ENCODE results near the gene SASS6. TPM values are rescaled to one million over a fixed set of nuclear protein-coding genes. Genes with fewer than 3 reads are reported as not detected.

The SASS6 gene
- polyA plus RNA-seq, 1 of the 3 experiments (the other 2 are of a cell fraction) = 0.48 TPM

DNA sequence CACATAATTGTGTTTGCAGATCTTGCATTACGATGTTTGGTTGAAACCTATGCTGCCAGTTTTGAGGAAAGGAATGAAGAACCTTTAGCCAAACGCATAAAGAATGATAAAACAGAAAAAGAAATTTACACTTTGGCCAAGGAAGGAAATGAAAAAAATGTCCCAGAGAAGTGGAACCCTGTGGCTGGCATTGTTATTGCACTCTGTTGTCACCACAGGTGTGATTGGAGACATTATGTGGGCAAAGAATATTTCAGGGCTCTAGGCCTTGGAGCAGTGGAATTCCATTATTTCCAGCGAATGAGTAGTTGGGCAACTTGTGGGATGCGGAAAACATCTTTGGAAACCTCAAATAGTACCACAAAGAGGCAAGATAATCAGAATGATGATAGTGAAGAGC is 15.1 kb upstream of the SASS6 start:
- 98% methylated on average over 4 of the region's 4 CpGs for WGBS (ENCODE audit: low lambda C conversion rate)
- H3F3A ChIP-seq (replicated peaks; ENCODE audit: insufficient read depth) = peaks cover 5% of the 10 kb centered on the region
- no peaks in the 10 kb centered on the region for H4K20me1 ChIP-seq (ENCODE audit: insufficient read depth)
- H3K9me3 ChIP-seq = no peaks in the 10 kb centered on the region
- DNase-seq = no peak
- no peak overlapping the region for H3K4me2 ChIP-seq
- H3K9ac ChIP-seq = no peak overlapping the region
- no peak overlapping the region for H2AFZ ChIP-seq (ENCODE audit: low read depth)
- no peaks in the 10 kb centered on the region for H3K9me2 ChIP-seq
- no peak overlapping the region for H3K4me3 ChIP-seq (ENCODE audit: low read depth in 2 of 2, low read length in 1 of 2)
- no peak for TF ChIP-seq NRF1 (IDR thresholded peaks at IDR 0.05; ENCODE audit: low read depth, low read length)
- H3K4me1 ChIP-seq (ENCODE audit: control insufficient read depth in 1 of 2, insufficient read depth in 2 of 2, low read depth in 1 of 2, low read length in 1 of 2) = no peaks in the 10 kb centered on the region
- CTCF ChIA-PET = interaction anchor here (1.4 to 1.6 kb wide), 2 partner anchors 10 to 24 kb away, joined by 3 read pairs; no protein-coding TSS in a partner anchor
- no peaks in the 10 kb centered on the region for H3K27me3 ChIP-seq (ENCODE audit: insufficient read depth)
- no peaks in the 10 kb centered on the region for H3K79me2 ChIP-seq (ENCODE audit: insufficient read depth)
- H3K27ac ChIP-seq (ENCODE audit: low read depth in 2 of 2, low read length in 1 of 2) = no peak overlapping the region
- POLR2A ChIA-PET = no interaction called here
- H3K36me3 ChIP-seq (replicated peaks in 1 of 2; ENCODE audit: control insufficient read depth in 1 of 2, insufficient read depth in 2 of 2, low read length in 1 of 2) = peaks cover 73 to 76% of the 10 kb centered on the region in 2 experiments

DNA sequence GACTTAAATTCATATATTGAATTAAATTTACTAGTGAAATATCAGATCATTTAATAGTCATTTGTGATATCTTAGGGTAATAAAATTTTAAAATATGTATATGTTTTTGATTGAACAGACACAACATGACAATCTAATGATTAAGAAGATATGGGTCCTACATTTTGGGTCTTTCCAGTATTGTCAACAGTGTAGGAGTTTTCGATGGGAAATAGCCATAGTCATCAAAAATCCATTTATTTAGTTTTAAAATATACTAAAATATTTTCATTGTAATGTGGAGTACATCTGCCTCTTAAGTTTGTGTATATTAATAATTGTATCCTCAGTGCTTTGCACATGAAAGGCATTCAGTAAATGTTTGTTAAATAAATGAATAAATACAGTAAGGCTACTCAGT is 14.2 kb upstream of the SASS6 start:
- no peak overlapping the region for H3K27ac ChIP-seq (ENCODE audit: low read depth in 2 of 2, low read length in 1 of 2)
- no peak overlapping the region for H2AFZ ChIP-seq (ENCODE audit: low read depth)
- peaks cover 82 to 86% of the 10 kb centered on the region in 2 experiments for H3K36me3 ChIP-seq (replicated peaks in 1 of 2; ENCODE audit: control insufficient read depth in 1 of 2, insufficient read depth in 2 of 2, low read length in 1 of 2)
- no peaks in the 10 kb centered on the region for H3K9me2 ChIP-seq
- no peak for TF ChIP-seq POLR2AphosphoS5 (IDR thresholded peaks at IDR 0.05; ENCODE audit: low read depth, low read length)
- TF ChIP-seq TCF12 (IDR thresholded peaks at IDR 0.05) = no peak
- TF ChIP-seq, protein P1, sequence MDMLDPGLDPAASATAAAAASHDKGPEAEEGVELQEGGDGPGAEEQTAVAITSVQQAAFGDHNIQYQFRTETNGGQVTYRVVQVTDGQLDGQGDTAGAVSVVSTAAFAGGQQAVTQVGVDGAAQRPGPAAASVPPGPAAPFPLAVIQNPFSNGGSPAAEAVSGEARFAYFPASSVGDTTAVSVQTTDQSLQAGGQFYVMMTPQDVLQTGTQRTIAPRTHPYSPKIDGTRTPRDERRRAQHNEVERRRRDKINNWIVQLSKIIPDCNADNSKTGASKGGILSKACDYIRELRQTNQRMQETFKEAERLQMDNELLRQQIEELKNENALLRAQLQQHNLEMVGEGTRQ (IDR thresholded peaks at IDR 0.05; ENCODE audit: borderline replicate concordance, low read depth, low read length) = no peak
- TF ChIP-seq, protein P2, sequence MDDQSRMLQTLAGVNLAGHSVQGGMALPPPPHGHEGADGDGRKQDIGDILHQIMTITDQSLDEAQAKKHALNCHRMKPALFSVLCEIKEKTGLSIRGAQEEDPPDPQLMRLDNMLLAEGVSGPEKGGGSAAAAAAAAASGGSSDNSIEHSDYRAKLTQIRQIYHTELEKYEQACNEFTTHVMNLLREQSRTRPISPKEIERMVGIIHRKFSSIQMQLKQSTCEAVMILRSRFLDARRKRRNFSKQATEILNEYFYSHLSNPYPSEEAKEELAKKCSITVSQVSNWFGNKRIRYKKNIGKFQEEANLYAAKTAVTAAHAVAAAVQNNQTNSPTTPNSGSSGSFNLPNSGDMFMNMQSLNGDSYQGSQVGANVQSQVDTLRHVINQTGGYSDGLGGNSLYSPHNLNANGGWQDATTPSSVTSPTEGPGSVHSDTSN (IDR thresholded peaks at IDR 0.05) = no peak
- TF ChIP-seq, protein P3, sequence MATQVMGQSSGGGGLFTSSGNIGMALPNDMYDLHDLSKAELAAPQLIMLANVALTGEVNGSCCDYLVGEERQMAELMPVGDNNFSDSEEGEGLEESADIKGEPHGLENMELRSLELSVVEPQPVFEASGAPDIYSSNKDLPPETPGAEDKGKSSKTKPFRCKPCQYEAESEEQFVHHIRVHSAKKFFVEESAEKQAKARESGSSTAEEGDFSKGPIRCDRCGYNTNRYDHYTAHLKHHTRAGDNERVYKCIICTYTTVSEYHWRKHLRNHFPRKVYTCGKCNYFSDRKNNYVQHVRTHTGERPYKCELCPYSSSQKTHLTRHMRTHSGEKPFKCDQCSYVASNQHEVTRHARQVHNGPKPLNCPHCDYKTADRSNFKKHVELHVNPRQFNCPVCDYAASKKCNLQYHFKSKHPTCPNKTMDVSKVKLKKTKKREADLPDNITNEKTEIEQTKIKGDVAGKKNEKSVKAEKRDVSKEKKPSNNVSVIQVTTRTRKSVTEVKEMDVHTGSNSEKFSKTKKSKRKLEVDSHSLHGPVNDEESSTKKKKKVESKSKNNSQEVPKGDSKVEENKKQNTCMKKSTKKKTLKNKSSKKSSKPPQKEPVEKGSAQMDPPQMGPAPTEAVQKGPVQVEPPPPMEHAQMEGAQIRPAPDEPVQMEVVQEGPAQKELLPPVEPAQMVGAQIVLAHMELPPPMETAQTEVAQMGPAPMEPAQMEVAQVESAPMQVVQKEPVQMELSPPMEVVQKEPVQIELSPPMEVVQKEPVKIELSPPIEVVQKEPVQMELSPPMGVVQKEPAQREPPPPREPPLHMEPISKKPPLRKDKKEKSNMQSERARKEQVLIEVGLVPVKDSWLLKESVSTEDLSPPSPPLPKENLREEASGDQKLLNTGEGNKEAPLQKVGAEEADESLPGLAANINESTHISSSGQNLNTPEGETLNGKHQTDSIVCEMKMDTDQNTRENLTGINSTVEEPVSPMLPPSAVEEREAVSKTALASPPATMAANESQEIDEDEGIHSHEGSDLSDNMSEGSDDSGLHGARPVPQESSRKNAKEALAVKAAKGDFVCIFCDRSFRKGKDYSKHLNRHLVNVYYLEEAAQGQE (IDR thresholded peaks at IDR 0.05; ENCODE audit: low read depth, low read length) = no peak
- TF ChIP-seq TAF1 (IDR thresholded peaks at IDR 0.05; ENCODE audit: borderline replicate concordance, low read depth, low read length) = no peak
- no peak for TF ChIP-seq TEAD4 (IDR thresholded peaks at IDR 0.05; ENCODE audit: borderline replicate concordance, insufficient read depth)
- no peak for TF ChIP-seq SMC3 (IDR thresholded peaks at IDR 0.05; ENCODE audit: low read depth, low read length)
- TF ChIP-seq, protein P4, sequence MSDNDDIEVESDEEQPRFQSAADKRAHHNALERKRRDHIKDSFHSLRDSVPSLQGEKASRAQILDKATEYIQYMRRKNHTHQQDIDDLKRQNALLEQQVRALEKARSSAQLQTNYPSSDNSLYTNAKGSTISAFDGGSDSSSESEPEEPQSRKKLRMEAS (IDR thresholded peaks at IDR 0.05; ENCODE audit: low read depth) = no peak
- no peak for TF ChIP-seq MEF2A (IDR thresholded peaks at IDR 0.05; ENCODE audit: borderline replicate concordance, low read depth)
- no peak for TF ChIP-seq EP300 (IDR thresholded peaks at IDR 0.05; ENCODE audit: borderline replicate concordance in 1 of 2, low read depth in 1 of 2, low read length in 1 of 2)
- TF ChIP-seq CHD2 (IDR thresholded peaks at IDR 0.05; ENCODE audit: low read length, partially characterized antibody) = no peak
- TF ChIP-seq, protein P5, sequence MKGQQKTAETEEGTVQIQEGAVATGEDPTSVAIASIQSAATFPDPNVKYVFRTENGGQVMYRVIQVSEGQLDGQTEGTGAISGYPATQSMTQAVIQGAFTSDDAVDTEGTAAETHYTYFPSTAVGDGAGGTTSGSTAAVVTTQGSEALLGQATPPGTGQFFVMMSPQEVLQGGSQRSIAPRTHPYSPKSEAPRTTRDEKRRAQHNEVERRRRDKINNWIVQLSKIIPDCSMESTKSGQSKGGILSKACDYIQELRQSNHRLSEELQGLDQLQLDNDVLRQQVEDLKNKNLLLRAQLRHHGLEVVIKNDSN (IDR thresholded peaks at IDR 0.05; ENCODE audit: borderline replicate concordance, low read depth) = no peak
- TF ChIP-seq, protein P6, sequence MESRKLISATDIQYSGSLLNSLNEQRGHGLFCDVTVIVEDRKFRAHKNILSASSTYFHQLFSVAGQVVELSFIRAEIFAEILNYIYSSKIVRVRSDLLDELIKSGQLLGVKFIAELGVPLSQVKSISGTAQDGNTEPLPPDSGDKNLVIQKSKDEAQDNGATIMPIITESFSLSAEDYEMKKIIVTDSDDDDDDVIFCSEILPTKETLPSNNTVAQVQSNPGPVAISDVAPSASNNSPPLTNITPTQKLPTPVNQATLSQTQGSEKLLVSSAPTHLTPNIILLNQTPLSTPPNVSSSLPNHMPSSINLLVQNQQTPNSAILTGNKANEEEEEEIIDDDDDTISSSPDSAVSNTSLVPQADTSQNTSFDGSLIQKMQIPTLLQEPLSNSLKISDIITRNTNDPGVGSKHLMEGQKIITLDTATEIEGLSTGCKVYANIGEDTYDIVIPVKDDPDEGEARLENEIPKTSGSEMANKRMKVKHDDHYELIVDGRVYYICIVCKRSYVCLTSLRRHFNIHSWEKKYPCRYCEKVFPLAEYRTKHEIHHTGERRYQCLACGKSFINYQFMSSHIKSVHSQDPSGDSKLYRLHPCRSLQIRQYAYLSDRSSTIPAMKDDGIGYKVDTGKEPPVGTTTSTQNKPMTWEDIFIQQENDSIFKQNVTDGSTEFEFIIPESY (IDR thresholded peaks at IDR 0.05; ENCODE audit: borderline replicate concordance, low read depth) = no peak
- no peak for TF ChIP-seq RAD21 (IDR thresholded peaks at IDR 0.05; ENCODE audit: low read length)
- no peak for TF ChIP-seq FOXM1 (IDR thresholded peaks at IDR 0.05; ENCODE audit: low read depth)
- no peak for TF ChIP-seq GATA2 (CRISPR knock-in tag; IDR thresholded peaks at IDR 0.05)
- no peak for TF ChIP-seq FOSL2 (IDR thresholded peaks at IDR 0.05; ENCODE audit: borderline replicate concordance, low read depth)
- H3K4me2 ChIP-seq = no peak overlapping the region
- H4K20me1 ChIP-seq (ENCODE audit: insufficient read depth) = no peaks in the 10 kb centered on the region
- CTCF ChIA-PET = no interaction called here
- H3K27me3 ChIP-seq (ENCODE audit: insufficient read depth) = no peaks in the 10 kb centered on the region
- H3K9ac ChIP-seq = no peak overlapping the region
- H3F3A ChIP-seq (replicated peaks; ENCODE audit: insufficient read depth) = peaks cover 5% of the 10 kb centered on the region
- no peaks in the 10 kb centered on the region for H3K9me3 ChIP-seq
- WGBS (ENCODE audit: low lambda C conversion rate) = 97% methylated on average over 1 of the region's 1 CpG
- no peaks in the 10 kb centered on the region for H3K4me1 ChIP-seq (ENCODE audit: control insufficient read depth in 1 of 2, insufficient read depth in 2 of 2, low read depth in 1 of 2, low read length in 1 of 2)
- H3K4me3 ChIP-seq (ENCODE audit: low read depth in 2 of 2, low read length in 1 of 2) = no peak overlapping the region
- no peak for DNase-seq
- H3K79me2 ChIP-seq (ENCODE audit: insufficient read depth) = no peaks in the 10 kb centered on the region
- POLR2A ChIA-PET = no interaction called here
